ENCODE results near the gene TTC28. TPM values are rescaled to one million over a fixed set of nuclear protein-coding genes. Genes with fewer than 3 reads are reported as not detected.

The TTC28 gene
- total RNA-seq, 1 experiment from 2014 or later = 0.12 TPM

DNA sequence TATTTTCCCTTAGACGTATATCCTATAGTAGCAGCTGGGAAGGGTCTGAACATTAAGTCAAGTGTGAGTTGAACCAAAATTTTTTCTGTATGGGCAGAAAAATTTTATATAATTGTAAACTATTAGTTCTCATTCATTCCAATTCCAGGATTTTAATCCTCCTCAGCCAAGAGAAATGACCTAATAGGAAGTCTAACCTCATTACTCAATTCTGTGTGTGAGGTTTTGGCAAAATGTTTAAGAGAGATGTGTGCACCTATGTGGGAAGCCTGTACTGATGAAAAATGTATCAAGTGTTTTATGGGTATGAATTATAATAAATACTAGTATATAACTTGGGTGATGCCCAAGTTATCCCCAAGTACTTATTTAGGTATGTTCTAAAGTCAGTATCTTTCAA is 449.0 kb downstream of the TTC28 start:
- H2AFZ ChIP-seq (ENCODE audit: low read depth, low read length, poor library complexity, severe bottlenecking) = no peak overlapping the region
- no peaks in the 10 kb centered on the region for H3K9me2 ChIP-seq (ENCODE audit: insufficient read depth)
- ATAC-seq (no peak), DNase-seq (ENCODE audit: low read depth, low spot score) (no peak)
- H3K27me3 ChIP-seq (ENCODE audit: insufficient read depth, low read length) = peaks cover 45% of the 10 kb centered on the region
- TF ChIP-seq, protein P1, sequence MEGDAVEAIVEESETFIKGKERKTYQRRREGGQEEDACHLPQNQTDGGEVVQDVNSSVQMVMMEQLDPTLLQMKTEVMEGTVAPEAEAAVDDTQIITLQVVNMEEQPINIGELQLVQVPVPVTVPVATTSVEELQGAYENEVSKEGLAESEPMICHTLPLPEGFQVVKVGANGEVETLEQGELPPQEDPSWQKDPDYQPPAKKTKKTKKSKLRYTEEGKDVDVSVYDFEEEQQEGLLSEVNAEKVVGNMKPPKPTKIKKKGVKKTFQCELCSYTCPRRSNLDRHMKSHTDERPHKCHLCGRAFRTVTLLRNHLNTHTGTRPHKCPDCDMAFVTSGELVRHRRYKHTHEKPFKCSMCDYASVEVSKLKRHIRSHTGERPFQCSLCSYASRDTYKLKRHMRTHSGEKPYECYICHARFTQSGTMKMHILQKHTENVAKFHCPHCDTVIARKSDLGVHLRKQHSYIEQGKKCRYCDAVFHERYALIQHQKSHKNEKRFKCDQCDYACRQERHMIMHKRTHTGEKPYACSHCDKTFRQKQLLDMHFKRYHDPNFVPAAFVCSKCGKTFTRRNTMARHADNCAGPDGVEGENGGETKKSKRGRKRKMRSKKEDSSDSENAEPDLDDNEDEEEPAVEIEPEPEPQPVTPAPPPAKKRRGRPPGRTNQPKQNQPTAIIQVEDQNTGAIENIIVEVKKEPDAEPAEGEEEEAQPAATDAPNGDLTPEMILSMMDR (IDR thresholded peaks at IDR 0.05 in 2 of 3, conservative IDR thresholded peaks at IDR 0.05 in 1 of 3; ENCODE audit: borderline replicate concordance in 1 of 3, insufficient read depth in 1 of 3, low read depth in 2 of 3, low read length in 2 of 3) = no peak
- no peak for TF ChIP-seq SRF (IDR thresholded peaks at IDR 0.05; ENCODE audit: low read depth)
- no peak for TF ChIP-seq EZH2 (IDR thresholded peaks at IDR 0.05)
- TF ChIP-seq, protein P2, sequence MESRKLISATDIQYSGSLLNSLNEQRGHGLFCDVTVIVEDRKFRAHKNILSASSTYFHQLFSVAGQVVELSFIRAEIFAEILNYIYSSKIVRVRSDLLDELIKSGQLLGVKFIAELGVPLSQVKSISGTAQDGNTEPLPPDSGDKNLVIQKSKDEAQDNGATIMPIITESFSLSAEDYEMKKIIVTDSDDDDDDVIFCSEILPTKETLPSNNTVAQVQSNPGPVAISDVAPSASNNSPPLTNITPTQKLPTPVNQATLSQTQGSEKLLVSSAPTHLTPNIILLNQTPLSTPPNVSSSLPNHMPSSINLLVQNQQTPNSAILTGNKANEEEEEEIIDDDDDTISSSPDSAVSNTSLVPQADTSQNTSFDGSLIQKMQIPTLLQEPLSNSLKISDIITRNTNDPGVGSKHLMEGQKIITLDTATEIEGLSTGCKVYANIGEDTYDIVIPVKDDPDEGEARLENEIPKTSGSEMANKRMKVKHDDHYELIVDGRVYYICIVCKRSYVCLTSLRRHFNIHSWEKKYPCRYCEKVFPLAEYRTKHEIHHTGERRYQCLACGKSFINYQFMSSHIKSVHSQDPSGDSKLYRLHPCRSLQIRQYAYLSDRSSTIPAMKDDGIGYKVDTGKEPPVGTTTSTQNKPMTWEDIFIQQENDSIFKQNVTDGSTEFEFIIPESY (IDR thresholded peaks at IDR 0.05; ENCODE audit: extremely low read depth, insufficient replicate concordance, low read length) = no peak
- TF ChIP-seq ZFX (IDR thresholded peaks at IDR 0.05) = no peak
- H3K4me3 ChIP-seq (replicated peaks in 1 of 2; ENCODE audit: low read depth in 1 of 2, low read length in 2 of 2) = no peak overlapping the region
- no TSS peak for BruUV-seq (replicated peaks)
- no peaks in the 10 kb centered on the region for H3K9me3 ChIP-seq (ENCODE audit: control insufficient read depth in 1 of 2, insufficient read depth in 1 of 2, low read depth in 1 of 2, low read length in 2 of 2)
- no peaks in the 10 kb centered on the region for H3K36me3 ChIP-seq (ENCODE audit: control insufficient read depth in 1 of 2, insufficient read depth in 2 of 2, low read length in 2 of 2)
- POLR2A ChIA-PET = no interaction called here
- H3K79me2 ChIP-seq (ENCODE audit: insufficient read depth, low read length) = no peaks in the 10 kb centered on the region
- CTCF ChIA-PET = no interaction called here
- intact Hi-C loops (cut with micrococcal nuclease) = no loop called here
- H4K20me1 ChIP-seq (ENCODE audit: insufficient read depth) = no peaks in the 10 kb centered on the region
- H3K4me1 ChIP-seq (ENCODE audit: control insufficient read depth in 1 of 2, insufficient read depth in 2 of 2, low read length in 2 of 2) = no peaks in the 10 kb centered on the region
- H3K9ac ChIP-seq (ENCODE audit: low read length) = no peak overlapping the region
- RAD21 ChIA-PET (ENCODE audit: low non-redundant PET in 1 of 2, low total read pairs in 2 of 2, uncharacterized antibody in 2 of 2, unreplicated experiment in 2 of 2) = no interaction called here
- H3K4me2 ChIP-seq (ENCODE audit: low read length) = no peak overlapping the region
- no peak overlapping the region for H3K27ac ChIP-seq (ENCODE audit: low read depth, low read length)
